OCI-LY1 (cell line): ENCODE measurements around the gene SLIT3.

Experiments used
- CTCF ChIP-seq: fragments of 200-600 bp; sonication (generic), shearing (Covaris generic); IDR thresholded peaks from 2 replicates; pipeline ENCODE4 v1.5.1; 2017; ENCODE audit warnings: mild to moderate bottlenecking, antibody characterized with exemption, low read length, moderate library complexity, mixed read lengths
- EZH2 ChIP-seq: fragments of 200-600 bp; sonication (generic), shearing (Covaris generic); IDR thresholded peaks from 2 replicates; pipeline ENCODE4 v1.8.0; 2017; ENCODE audit warnings: borderline replicate concordance, mixed run types, mild to moderate bottlenecking, antibody characterized with exemption, low read length, moderate library complexity, mixed read lengths

GRCh38 chr5:168736281-168736831, 564.6 kb downstream of the SLIT3 start:
- TF ChIP-seq CTCF (no peak), EZH2 (no peak)
